Memory B cell (primary cell): ENCODE data around the gene CKLF.

Experiments
- ATAC-seq: fragments of 150-1000 bp; cut with Tn5 transposase; 2 replicates; pipeline ENCODE4 v1.10.0; 2021; ENCODE audit warnings: low read depth, mild to moderate bottlenecking, moderate library complexity
- DNase-seq, 2 donors: peaks; one replicate each; pipeline ENCODE4 v3.0.0; 2022; ENCODE audit warnings: low spot score in 2 of 2
- H3K27ac Mint-ChIP-seq: one replicate; pipeline ENCODE4 v1.8.0; 2022; ENCODE audit warnings: mild to moderate bottlenecking, moderate library complexity, mixed read lengths
- H3K27me3 Mint-ChIP-seq: one replicate; pipeline ENCODE4 v1.8.0; 2022; ENCODE audit warnings: mixed read lengths
- H3K36me3 Mint-ChIP-seq: one replicate; pipeline ENCODE4 v1.8.0; 2022; ENCODE audit warnings: mild to moderate bottlenecking, mixed read lengths
- H3K4me1 Mint-ChIP-seq: one replicate; pipeline ENCODE4 v1.8.0; 2022; ENCODE audit warnings: mixed read lengths
- H3K4me3 Mint-ChIP-seq: one replicate; pipeline ENCODE4 v1.8.0; 2022; ENCODE audit warnings: mild to moderate bottlenecking, moderate library complexity, mixed read lengths
- H3K9me3 Mint-ChIP-seq: one replicate; pipeline ENCODE4 v1.8.0; 2022; ENCODE audit warnings: mixed read lengths

The CKLF gene

DNA sequence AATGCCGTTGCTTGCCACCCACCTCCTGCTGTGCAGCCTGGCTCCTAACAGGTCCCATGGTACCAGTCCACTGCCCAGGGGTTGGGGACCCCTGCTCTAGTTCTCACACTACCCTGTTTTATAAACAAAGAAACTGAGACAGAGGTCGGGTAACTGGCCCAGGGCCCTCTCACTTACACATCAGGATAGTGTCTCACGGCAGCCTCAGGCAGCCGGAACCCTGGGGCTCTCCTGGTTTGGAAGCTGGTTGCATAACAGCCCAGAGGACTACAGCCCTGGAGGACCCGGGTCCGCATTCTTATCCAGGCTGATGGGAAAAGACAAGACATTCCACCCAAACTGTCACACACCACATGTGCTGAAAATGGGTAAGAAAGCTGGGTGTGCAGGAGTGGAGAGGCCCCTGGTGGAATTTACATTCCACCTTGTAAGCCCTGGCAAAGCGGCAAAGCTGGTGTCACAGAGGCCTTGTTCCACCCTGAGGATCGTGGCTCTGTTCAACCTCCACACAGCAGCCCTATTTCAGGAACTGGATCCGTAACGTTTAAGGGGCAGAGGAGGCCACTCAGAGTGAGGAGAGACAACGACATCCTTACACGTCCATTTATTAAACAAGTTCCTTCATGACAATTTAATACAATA, 61.9 kb downstream of the CKLF start:
- H3K4me3 Mint-ChIP-seq, result no peak overlapping the region
- H3K36me3 Mint-ChIP-seq, result no peaks in the 10 kb centered on the region
- no peaks in the 10 kb centered on the region for H3K9me3 Mint-ChIP-seq
- no peaks in the 10 kb centered on the region for H3K4me1 Mint-ChIP-seq
- no peak overlapping the region for H3K27ac Mint-ChIP-seq
- peaks cover 7% of the 10 kb centered on the region for H3K27me3 Mint-ChIP-seq
- ATAC-seq (no peak), DNase-seq (no peak)
